Neutrophil (primary cell): ENCODE measurements around the gene MINDY2.

Experiments used
- H3K27ac ChIP-seq: fragments of 200-600 bp; sonication (generic); 2 replicates; pipeline ENCODE4 v1.5.1; 2016; ENCODE audit warnings: mild to moderate bottlenecking, moderate library complexity
- H3K27me3 ChIP-seq: fragments of 200-600 bp; sonication (generic); 2 replicates; pipeline ENCODE4 v1.6.0; 2016; ENCODE audit warnings: mild to moderate bottlenecking
- H3K36me3 ChIP-seq: fragments of 200-600 bp; sonication (generic); 2 replicates; pipeline ENCODE4 v1.5.1; 2017
- H3K4me1 ChIP-seq, 2 experiments: fragments of 200-600 bp in 1 of 2; sonication (generic) in 1 of 2; 1 replicate in 1 of 2; 2 replicates in 1 of 2; pipeline versions ENCODE4 v1.5.1 to v1.6.1; 2013 to 2016; ENCODE audit warnings: low read depth in 1 of 2, low read length in 1 of 2, mild to moderate bottlenecking in 1 of 2, moderate library complexity in 1 of 2; ENCODE audit not compliant: control insufficient read depth in 1 of 2, insufficient read depth in 1 of 2
- H3K4me3 ChIP-seq, 2 experiments: fragments of 200-600 bp in 1 of 2; sonication (generic) in 1 of 2; 1 replicate in 1 of 2; 2 replicates in 1 of 2; pipeline ENCODE4 v1.5.1; 2013 to 2016; ENCODE audit warnings: low read depth in 1 of 2, low read length in 1 of 2, mild to moderate bottlenecking in 1 of 2, moderate library complexity in 1 of 2
- H3K9me3 ChIP-seq: fragments of 200-600 bp; sonication (generic); 2 replicates; pipeline ENCODE4 v1.5.1; 2016
- TF ChIP-seq, protein P1 (sequence below): fragments of 200-600 bp; sonication (generic); IDR thresholded peaks from 2 replicates; pipeline ENCODE4 v1.5.1; 2016; ENCODE audit warnings: antibody characterized with exemption

The MINDY2 gene

DNA sequence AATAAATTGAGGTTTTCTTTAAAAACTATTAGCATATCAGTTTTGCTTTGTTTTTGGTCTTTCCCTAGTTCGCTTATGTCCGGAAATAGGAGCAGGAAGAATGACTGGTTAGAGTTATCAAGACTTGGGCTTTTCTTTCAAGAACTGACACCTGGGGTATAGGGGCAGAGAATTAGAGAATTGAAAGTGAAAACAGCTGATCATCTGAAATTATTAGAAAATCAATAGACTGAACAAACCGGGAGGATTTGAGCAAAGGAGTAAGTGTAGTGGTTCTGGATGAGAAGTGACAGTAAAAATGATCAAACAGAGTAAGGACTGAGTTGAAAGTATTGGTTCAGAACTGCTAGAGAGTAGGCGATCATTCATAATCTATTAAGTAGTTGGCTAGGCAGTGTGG, 6.0 kb downstream of the MINDY2 start:
- H3K4me3 ChIP-seq: no peak overlapping the region
- TF ChIP-seq, protein P1, sequence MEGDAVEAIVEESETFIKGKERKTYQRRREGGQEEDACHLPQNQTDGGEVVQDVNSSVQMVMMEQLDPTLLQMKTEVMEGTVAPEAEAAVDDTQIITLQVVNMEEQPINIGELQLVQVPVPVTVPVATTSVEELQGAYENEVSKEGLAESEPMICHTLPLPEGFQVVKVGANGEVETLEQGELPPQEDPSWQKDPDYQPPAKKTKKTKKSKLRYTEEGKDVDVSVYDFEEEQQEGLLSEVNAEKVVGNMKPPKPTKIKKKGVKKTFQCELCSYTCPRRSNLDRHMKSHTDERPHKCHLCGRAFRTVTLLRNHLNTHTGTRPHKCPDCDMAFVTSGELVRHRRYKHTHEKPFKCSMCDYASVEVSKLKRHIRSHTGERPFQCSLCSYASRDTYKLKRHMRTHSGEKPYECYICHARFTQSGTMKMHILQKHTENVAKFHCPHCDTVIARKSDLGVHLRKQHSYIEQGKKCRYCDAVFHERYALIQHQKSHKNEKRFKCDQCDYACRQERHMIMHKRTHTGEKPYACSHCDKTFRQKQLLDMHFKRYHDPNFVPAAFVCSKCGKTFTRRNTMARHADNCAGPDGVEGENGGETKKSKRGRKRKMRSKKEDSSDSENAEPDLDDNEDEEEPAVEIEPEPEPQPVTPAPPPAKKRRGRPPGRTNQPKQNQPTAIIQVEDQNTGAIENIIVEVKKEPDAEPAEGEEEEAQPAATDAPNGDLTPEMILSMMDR: no peak
- H3K9me3 ChIP-seq: no peaks in the 10 kb centered on the region

DNA sequence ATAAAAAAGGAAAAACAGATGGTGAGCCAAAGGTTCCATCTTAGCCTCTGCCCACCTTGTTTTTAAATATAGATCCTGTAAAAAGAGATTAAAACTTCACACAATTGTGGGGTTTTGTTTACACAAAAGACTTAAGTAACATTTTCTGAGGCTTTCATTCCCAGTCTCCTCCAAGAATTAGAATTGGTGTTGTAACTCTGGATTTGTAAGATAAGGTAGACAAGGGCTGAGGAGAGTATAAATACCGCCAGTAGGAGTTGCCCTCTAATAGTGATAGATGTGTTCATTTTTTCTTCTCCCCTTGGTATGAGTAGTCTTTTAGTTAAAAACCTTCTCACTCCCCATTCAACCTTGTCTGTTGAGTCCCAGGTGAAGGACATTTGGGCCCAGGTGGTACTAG, 8.5 kb downstream of the MINDY2 start:
- no peaks in the 10 kb centered on the region for H3K36me3 ChIP-seq
- TF ChIP-seq, protein P1: no peak
- no peaks in the 10 kb centered on the region for H3K9me3 ChIP-seq
- H3K27me3 ChIP-seq: no peaks in the 10 kb centered on the region
- no peak overlapping the region for H3K27ac ChIP-seq
- peaks cover 7 to 9% of the 10 kb centered on the region in 2 experiments for H3K4me1 ChIP-seq
- H3K4me3 ChIP-seq: no peak overlapping the region

More for the DNA sequence above, 6.0 kb downstream of the MINDY2 start:
- Histone ChIP-seq H3K27ac (no peak overlapping the region), H3K27me3 (no peaks in the 10 kb centered on the region), H3K4me1 (peaks cover 29 to 30% of the 10 kb centered on the region in 2 experiments), H3K36me3 (no peaks in the 10 kb centered on the region)

DNA sequence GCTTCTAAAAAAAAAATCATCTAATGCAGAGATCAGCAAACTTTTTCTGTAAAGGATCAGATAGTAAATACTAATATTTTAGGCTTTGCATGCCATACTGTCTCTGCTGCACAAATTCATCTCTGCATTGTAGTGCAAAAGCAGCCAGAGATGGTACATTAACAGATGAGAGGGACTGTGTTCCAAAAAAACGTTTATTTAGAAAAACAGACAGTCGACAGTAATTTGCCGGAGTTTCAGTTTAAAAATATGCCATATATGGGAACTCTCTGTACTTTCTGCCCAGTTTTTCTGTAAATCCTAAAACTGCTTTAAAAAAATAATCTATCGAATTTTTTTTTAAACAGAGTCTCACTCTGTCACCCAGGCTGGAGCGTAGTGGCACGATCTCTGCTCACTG, 14.3 kb downstream of the MINDY2 start:
- H3K27me3 ChIP-seq: no peaks in the 10 kb centered on the region
- no peak overlapping the region for H3K4me3 ChIP-seq
- H3K9me3 ChIP-seq: no peaks in the 10 kb centered on the region
- no peaks in the 10 kb centered on the region for H3K4me1 ChIP-seq
- TF ChIP-seq, protein P1: no peak
- peaks cover 16% of the 10 kb centered on the region for H3K36me3 ChIP-seq
- H3K27ac ChIP-seq: no peak overlapping the region

DNA sequence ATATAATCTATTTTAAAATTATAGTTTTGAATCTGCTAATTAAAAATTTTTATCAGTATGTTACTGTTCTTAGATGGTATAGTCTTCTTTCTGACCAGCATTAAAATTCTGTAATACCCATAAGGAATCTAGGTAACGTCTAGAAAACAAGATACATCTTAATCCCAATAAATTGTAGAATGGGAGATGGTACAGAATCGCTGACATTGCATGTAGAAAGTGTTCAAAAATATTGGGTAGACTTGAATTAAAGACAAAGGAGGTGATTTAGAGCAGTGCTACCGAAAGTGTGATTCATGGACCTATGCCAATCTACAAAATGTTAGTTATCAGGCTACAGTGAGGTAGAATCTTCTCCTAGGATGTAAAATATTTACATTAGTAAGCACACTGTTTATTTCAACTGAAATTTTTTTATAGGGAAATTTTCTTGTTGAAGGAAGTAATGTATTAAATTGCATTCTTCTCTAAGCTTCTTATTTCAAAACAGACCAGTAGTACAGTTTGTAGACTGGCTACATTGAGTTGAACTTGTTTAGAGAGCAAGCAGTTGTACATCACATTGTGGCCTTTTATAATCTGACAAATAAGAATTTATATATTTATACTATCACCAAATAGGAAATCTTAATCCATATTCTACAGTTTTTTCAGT, 17.1 kb downstream of the MINDY2 start:
- Histone ChIP-seq H3K4me3 (no peak overlapping the region), H3K36me3 (peaks cover 20% of the 10 kb centered on the region), H3K4me1 (no peaks in the 10 kb centered on the region), H3K27me3 (no peaks in the 10 kb centered on the region), H3K27ac (no peak overlapping the region), H3K9me3 (no peaks in the 10 kb centered on the region)
- TF ChIP-seq, protein P1: no peak

DNA sequence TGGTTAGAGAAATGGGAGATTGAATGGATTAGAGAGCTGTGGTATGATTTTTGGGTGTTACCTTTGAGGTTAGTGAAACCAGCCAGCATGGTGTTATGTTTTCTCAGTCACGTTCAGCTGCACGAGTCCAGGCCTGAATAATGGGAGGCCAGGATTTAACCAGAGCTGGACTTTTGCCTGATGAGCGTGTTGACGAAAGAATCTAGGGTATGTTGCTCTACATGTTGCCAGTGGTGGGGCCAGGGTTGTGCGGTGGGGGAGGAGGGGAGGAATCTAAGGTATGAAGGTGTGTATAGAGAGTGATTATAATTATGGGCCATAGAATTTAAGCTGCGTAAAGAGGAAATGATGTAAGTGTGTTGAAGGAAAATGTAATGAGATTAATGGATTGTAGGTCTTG, 22.8 kb downstream of the MINDY2 start:
- Histone ChIP-seq H3K4me1 (no peaks in the 10 kb centered on the region), H3K27ac (no peak overlapping the region), H3K36me3 (peaks cover 11% of the 10 kb centered on the region), H3K4me3 (no peak overlapping the region), H3K27me3 (no peaks in the 10 kb centered on the region), H3K9me3 (no peaks in the 10 kb centered on the region)
- TF ChIP-seq, protein P1: no peak
